Measurements from ENCODE around the gene ABCB9. TPM values are rescaled to one million over a fixed set of nuclear protein-coding genes. Genes with fewer than 3 reads are reported as not detected.

The ABCB9 gene
- total RNA-seq, 1 experiment from 2014 or later, result 6.7 TPM

DNA sequence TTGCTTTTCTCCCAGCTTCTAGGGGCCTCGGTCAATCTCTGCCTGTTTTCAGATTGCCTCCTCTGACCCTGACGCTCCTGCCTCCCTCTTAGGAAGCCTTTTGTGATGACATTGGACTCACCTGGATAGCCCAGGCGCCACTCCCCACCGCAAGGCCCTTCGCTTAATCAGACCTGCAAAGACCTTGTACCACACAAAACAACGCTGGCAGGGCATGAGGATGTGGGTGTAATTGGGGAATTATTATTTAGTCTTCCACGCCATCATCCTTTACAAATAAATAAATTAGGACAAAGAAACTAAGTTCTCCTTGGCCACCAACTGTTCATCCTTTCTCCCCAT is 62.6 kb downstream of the ABCB9 start:
- intact Hi-C loops (cut with micrococcal nuclease; ENCODE audit: unreplicated experiment), result no loop called here
- Mint-ChIP-seq H3K4me1 (ENCODE audit: low read depth, unreplicated experiment) (peaks cover 11% of the 10 kb centered on the region), H3K27me3 (ENCODE audit: insufficient read depth, unreplicated experiment) (no peaks in the 10 kb centered on the region), H3K36me3 (ENCODE audit: insufficient read depth, unreplicated experiment) (no peaks in the 10 kb centered on the region), H3K9me3 (ENCODE audit: unreplicated experiment) (no peaks in the 10 kb centered on the region), H3K4me3 (ENCODE audit: unreplicated experiment) (no peak overlapping the region), H3K27ac (ENCODE audit: unreplicated experiment) (no peak overlapping the region)
- Histone ChIP-seq H3K27me3 (replicated peaks; ENCODE audit: control insufficient read depth, insufficient read depth, low read length) (no peaks in the 10 kb centered on the region), H3K4me3 (ENCODE audit: low read depth, low read length) (no peak overlapping the region), H3K4me1 (0 out of 2 replicates have a peak, but pooled peaks cover under 1% of the 10 kb centered on the region), H3K36me3 (ENCODE audit: control insufficient read depth, insufficient read depth, low read length) (no peaks in the 10 kb centered on the region), H3K9me3 (no peaks in the 10 kb centered on the region)
- ChIA-PET POLR2A (interaction anchor here (0.7 kb wide), 1 partner anchor 678 kb away, joined by 3 read pairs; the partner anchor contains the start of gene DIABLO), CTCF (no interaction called here)
- TF ChIP-seq, protein P1, sequence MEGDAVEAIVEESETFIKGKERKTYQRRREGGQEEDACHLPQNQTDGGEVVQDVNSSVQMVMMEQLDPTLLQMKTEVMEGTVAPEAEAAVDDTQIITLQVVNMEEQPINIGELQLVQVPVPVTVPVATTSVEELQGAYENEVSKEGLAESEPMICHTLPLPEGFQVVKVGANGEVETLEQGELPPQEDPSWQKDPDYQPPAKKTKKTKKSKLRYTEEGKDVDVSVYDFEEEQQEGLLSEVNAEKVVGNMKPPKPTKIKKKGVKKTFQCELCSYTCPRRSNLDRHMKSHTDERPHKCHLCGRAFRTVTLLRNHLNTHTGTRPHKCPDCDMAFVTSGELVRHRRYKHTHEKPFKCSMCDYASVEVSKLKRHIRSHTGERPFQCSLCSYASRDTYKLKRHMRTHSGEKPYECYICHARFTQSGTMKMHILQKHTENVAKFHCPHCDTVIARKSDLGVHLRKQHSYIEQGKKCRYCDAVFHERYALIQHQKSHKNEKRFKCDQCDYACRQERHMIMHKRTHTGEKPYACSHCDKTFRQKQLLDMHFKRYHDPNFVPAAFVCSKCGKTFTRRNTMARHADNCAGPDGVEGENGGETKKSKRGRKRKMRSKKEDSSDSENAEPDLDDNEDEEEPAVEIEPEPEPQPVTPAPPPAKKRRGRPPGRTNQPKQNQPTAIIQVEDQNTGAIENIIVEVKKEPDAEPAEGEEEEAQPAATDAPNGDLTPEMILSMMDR (IDR thresholded peaks at IDR 0.05; ENCODE audit: insufficient read depth in 1 of 2, low read depth in 1 of 2, low read length in 1 of 2, severe bottlenecking in 1 of 2, unreplicated experiment in 1 of 2), result no peak
- no peak for DNase-seq
- no TSS peak for BruUV-seq (replicated peaks)

- no peaks in the 10 kb centered on the region for H3K9me3 ChIP-seq
- no peaks in the 10 kb centered on the region for H3K27me3 ChIP-seq (replicated peaks; ENCODE audit: control insufficient read depth, insufficient read depth, low read length)
- BruUV-seq (replicated peaks), result no TSS peak
- no peak for DNase-seq
- CTCF ChIA-PET, result no interaction called here
- TF ChIP-seq, protein P1 (IDR thresholded peaks at IDR 0.05; ENCODE audit: insufficient read depth in 1 of 2, low read depth in 1 of 2, low read length in 1 of 2, severe bottlenecking in 1 of 2, unreplicated experiment in 1 of 2), result no peak
- H3K36me3 ChIP-seq (ENCODE audit: control insufficient read depth, insufficient read depth, low read length), result no peaks in the 10 kb centered on the region
- no peaks in the 10 kb centered on the region for H3K36me3 Mint-ChIP-seq (ENCODE audit: insufficient read depth, unreplicated experiment)
- no peak overlapping the region for H3K4me3 Mint-ChIP-seq (ENCODE audit: unreplicated experiment)
- H3K27ac Mint-ChIP-seq (ENCODE audit: unreplicated experiment), result no peak overlapping the region
- H3K9me3 Mint-ChIP-seq (ENCODE audit: unreplicated experiment), result no peaks in the 10 kb centered on the region
- no peak overlapping the region for H3K4me3 ChIP-seq (ENCODE audit: low read depth, low read length)
- intact Hi-C loops (cut with micrococcal nuclease; ENCODE audit: unreplicated experiment), result no loop called here
- POLR2A ChIA-PET, result interaction anchor here (0.7 kb wide), 1 partner anchor 77 kb away, joined by 3 read pairs; no protein-coding TSS in a partner anchor
- H3K4me1 ChIP-seq, result 0 out of 2 replicates have a peak, but pooled peaks cover 4% of the 10 kb centered on the region
- no peaks in the 10 kb centered on the region for H3K27me3 Mint-ChIP-seq (ENCODE audit: insufficient read depth, unreplicated experiment)
- H3K4me1 Mint-ChIP-seq (ENCODE audit: low read depth, unreplicated experiment), result peaks cover 11% of the 10 kb centered on the region
Measured at GRCh38 chr12:122902854-122903692, 63.2 kb downstream of the ABCB9 start.

- Mint-ChIP-seq H3K27me3 (ENCODE audit: insufficient read depth, unreplicated experiment) (no peaks in the 10 kb centered on the region), H3K4me3 (ENCODE audit: unreplicated experiment) (no peak overlapping the region), H3K36me3 (ENCODE audit: insufficient read depth, unreplicated experiment) (peaks cover 17% of the 10 kb centered on the region), H3K27ac (ENCODE audit: unreplicated experiment) (no peak overlapping the region), H3K4me1 (ENCODE audit: low read depth, unreplicated experiment) (peaks cover 17% of the 10 kb centered on the region), H3K9me3 (ENCODE audit: unreplicated experiment) (no peaks in the 10 kb centered on the region)
- intact Hi-C loops (cut with micrococcal nuclease; ENCODE audit: unreplicated experiment), result no loop called here
- ChIA-PET POLR2A (no interaction called here), CTCF (no interaction called here)
- Histone ChIP-seq H3K9me3 (no peaks in the 10 kb centered on the region), H3K36me3 (ENCODE audit: control insufficient read depth, insufficient read depth, low read length) (no peaks in the 10 kb centered on the region), H3K4me1 (0 out of 2 replicates have a peak, but pooled peaks cover 4% of the 10 kb centered on the region), H3K4me3 (ENCODE audit: low read depth, low read length) (no peak overlapping the region), H3K27me3 (replicated peaks; ENCODE audit: control insufficient read depth, insufficient read depth, low read length) (no peaks in the 10 kb centered on the region)
- no TSS peak for BruUV-seq (replicated peaks)
- TF ChIP-seq, protein P1 (IDR thresholded peaks at IDR 0.05; ENCODE audit: insufficient read depth in 1 of 2, low read depth in 1 of 2, low read length in 1 of 2, severe bottlenecking in 1 of 2, unreplicated experiment in 1 of 2), result no peak
- no peak for DNase-seq
Measured at GRCh38 chr12:122899887-122900286, 66.4 kb downstream of the ABCB9 start.
